Measurements from ENCODE around the gene PLXNB3. TPM values are rescaled to one million over a fixed set of nuclear protein-coding genes. Genes with fewer than 3 reads are reported as not detected.
A peak's percentile ranks its signal among the peaks of the same experiment; 100 is the strongest.
"Not testable (repeated sequence)": the region's sequence is repeated elsewhere in the genome, so short reads cannot be mapped to it uniquely, and the experiment has no call there.

The PLXNB3 gene
- total RNA-seq, 1 donor from 2014 or later, result 11.2 TPM

GRCh38 chrX:153794018-153794896 is 30.2 kb downstream of the PLXNB3 start, which contains the start of the genes IDH3G and SSR4:
IDH3G (minus strand) TSS chrX:153794375; CDS start chrX:153794326, 49 bp downstream.
SSR4 (plus strand) TSS chrX:153794668; CDS start chrX:153794688, 20 bp downstream.
- peak; percentile 96 for ATAC-seq

DNA sequence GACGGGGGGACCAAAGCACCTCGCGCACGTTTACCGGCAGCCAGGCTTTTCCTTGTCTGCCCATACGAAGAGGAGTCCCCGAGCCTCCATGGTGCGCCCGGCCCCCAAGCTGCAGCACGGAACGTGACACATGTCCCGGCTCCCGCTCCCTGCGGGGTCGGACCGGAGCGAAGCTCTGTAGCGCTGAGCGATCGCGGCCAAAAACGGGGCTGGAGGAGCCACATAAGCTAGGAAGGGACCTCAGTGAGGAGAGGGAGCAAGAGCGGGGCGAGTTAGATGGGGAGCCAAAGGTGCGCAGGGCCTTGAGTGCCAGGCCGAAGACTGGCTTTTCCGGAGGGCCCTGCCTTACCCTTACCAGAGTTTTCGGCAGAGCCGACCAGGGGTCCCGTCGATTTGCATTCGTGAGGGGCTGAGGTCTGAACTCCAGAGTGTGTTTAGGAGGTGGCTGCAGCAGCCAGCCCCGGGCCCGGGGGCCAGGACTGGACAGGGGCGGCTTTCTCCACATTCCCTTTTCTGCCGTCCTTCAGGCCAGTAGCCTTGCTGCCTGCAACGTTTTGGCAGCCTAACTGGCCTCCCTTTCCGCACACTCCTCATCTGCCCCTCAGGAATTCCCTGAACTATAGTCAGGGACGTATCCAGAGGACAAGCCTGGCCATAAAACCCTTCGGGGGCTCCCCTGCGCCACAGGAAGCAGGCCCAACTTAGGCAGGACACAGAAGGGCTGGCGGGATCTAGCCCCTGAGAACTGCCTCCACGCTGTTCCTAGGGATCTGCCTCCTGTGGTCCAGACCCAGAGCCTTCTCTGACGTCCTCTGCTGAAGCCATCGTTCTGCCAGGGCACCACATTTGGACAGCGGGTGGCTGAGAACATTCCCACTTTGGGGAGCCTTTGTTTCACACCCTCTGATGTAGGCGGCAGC is 31.1 kb downstream of the PLXNB3 start:
- peak; percentile 7 for ATAC-seq

DNA sequence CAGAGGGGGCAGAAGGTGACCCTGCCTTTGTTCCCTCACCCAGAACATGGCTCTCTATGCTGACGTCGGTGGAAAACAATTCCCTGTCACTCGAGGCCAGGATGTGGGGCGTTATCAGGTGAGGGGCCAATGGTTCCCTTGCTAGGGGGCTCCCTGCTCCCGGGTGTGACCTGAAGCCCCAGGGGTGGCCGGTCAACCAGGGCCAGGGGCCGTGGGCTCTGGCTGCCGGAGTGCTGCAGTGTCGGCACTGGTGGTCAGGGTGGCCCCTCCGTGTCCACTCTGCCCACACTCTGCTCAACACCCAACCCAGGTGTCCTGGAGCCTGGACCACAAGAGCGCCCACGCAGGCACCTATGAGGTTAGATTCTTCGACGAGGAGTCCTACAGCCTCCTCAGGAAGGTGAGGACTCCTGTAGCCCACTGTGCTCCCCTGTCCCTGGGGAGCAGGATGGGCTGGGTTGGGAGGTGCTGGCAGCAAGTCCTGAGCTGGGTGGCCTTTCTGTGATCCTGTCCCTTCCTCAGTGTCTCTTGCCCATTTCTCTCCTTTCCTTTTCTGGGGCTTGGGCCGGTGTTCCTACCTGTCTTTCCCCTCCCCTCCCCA is 33.5 kb downstream of the PLXNB3 start:
- no peak for ATAC-seq

DNA sequence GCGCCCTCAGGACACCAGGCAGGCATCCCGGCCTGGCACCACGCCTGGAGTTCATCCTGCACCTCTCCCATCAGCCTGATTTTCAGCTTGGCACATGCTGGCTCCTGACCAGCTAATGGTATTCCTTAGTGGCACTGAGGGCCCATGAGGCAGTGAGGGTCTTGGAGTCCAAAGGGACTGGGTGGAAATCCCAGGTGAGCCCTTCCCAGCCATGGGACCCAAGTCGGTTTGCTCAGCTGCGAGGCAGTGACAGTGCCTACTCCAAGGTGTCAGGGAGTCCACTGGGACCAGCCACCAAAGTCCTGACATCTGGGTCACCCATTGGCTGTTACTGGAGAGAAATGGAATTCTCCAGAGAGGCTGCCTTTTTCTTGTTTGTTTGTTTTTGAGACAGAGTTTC is 35.3 kb downstream of the PLXNB3 start:
- no peak for ATAC-seq

GRCh38 chrX:153800177-153800722 is 36.2 kb downstream of the PLXNB3 start:
- ATAC-seq, result no peak

DNA sequence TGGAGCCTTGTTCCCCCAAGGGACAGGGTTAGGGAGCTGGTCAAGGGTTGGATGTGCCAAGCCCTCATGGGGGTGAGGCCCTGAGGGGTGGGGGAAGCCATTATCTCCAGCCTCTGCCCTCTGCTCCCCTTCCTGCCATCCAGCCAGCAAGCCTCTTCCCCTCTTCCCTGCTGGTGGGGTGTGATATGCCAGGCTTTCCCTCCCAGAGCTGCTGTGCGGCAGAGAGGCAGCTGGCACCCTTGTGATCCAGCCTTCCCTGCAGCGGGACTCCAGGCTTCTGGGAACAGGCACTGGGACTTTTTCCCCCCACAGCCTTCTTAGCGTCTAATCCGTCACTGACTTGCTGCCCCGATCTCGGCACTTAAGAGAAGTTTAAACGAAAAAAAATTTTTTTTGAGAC is 36.7 kb downstream of the PLXNB3 start:
- no peak for ATAC-seq

DNA sequence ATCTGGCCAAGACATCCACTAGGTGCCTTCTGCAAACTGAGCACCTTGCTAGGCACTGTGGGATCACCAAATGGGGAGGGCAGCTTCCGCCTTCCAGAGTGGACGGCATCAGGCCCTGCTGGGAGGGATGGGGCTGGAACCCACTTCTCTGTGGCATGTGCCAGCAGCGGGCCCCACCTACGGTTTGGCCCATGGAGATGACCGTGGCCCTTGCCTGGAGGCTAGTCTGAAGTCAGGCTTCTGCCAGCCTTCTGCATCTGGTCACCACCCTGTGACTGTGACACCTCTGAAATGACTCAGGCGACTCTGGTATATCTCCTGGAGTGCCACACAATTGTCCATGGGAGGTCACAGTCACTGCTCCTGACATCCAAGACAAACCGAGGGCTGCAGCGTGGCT is 37.6 kb downstream of the PLXNB3 start:
- ATAC-seq, result no peak

GRCh38 chrX:153802513-153803045 is 38.5 kb downstream of the PLXNB3 start:
- no peak for ATAC-seq

DNA sequence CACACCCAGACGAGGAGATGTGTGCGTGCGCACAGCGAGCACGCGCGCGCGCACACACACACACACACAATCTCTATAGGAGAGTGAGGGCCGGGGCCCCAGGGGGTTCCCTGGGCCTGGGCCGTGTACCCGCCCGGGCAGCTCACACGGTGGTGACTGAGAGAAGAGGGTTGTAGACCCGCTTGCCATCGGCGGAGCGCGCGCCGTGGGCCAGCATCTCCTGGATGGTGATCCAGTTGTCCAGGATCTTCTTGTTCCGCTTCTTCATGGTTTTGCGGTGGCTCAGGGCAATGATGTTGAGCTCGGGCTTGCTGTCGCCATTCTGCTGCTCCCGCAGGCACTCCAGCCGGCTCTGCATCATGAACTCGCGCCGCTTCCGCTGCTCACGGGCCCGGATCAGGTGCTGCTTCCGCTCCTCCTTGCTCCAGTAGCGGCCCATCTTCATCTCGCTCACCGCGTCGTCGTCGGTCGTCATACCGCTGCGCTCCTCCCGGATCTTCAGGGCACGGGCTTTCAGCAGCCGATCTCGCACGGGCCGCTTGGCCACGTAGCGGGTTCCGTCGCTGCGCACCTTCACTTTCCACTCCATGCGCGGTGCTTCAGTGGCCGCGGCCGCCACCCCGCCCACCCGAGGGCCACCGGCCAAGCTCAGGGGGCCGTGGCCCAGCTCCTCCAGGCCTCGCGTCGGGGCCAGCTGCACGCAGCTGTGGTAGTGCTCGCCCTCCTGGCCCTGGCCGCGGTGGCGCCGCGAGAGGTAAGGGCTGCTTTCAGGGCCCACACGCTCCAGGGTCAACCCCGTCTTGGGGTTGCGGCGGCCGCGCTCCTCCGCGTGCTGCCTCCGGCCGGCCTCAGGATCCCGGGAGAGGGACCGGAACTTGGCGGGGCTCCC is 39.4 kb downstream of the PLXNB3 start:
- no peak for ATAC-seq

GRCh38 chrX:153804100-153804595 is 40.1 kb downstream of the PLXNB3 start:
- no peak for ATAC-seq

DNA sequence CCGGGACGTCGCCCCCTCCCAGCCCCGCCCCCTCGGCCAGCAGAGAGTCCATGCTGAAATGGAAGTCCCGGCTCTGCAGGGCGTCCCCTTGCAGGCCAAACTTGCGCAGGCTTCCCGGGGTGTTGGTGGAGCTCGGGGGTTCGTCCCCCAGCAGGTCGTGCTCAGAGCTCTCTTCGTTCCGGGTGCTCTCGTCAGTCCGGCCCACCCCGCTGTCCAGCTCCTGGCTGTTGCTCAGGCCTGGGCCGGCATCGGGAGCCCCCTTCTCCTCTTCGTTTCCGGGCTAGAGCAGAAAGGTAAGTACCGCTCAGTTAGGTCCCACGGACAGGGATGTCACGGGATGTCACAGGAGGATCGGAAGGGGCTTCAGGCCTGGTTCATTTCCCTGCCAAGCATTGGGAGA is 40.6 kb downstream of the PLXNB3 start:
- ATAC-seq, result no peak

DNA sequence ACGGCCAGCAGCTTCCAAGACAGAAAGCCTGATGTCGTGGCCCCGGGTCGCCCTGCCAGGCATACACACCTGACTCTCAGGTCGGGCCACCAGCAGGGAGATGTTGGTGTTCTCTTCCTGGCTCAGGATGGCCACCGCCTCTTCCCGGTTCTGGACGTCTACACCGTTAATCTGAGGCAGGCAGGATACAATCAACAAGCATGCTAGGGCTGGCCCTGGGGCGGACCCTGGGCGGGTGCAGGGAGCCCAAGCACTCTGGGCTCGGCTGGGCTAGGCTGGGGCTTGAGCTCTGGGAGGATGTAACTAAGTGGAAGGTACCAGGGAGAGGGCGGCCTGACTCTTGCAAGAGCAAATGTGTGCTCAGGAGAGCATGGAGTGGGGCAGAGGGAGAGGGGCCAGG is 41.4 kb downstream of the PLXNB3 start:
- ATAC-seq, result peak; percentile 82

- peak; percentile 81 for ATAC-seq
Observed at GRCh38 chrX:153806999-153807575, 43.0 kb downstream of the PLXNB3 start.

- ATAC-seq, result no peak
Observed at GRCh38 chrX:153807976-153808375, 43.9 kb downstream of the PLXNB3 start.

- no peak for ATAC-seq
Observed at GRCh38 chrX:153812220-153812619, 48.2 kb downstream of the PLXNB3 start.

GRCh38 chrX:153813161-153813560 is 49.1 kb downstream of the PLXNB3 start:
- ATAC-seq, result no peak

GRCh38 chrX:153814591-153815315 is 50.7 kb downstream of the PLXNB3 start:
- no peak for ATAC-seq

DNA sequence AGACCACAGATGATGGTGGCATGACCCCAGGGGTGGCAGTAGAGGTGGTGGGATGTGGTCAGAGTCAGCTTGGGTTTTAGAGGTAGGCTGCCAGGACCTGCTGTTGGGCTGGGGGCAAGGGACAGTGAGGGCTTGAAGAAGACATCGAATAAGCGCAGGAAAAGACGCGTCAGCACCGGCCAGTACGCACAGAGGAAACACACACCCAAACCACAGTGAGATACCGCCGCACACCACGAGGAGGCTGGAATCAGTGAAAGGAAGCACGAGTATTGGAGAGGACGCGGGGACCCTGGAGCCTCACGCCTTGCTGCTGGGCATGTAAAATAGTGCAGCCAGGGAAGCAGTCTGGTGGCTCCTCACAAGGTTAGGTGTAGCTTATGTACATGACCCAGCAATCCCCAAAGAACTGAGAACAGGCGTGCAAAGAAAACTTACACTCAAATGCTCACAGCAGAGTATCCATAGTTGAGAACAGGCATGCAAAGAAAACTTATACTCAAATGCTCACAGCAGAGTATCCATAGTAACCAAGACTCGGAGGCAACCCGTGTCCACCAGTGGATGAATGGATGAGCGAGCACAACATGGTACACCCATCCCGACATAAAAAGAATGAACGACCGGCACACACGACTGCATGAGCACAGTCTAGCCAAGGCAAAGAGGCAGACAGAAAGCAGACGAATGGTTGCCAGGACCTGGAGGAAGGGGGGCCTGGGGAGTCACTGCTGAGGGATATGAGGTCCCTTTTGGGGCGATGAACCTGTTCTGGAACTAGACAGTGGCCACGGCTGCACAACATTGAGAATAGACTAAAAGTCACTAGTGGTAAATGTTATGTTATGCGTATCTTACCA is 53.0 kb downstream of the PLXNB3 start:
- no peak for ATAC-seq

GRCh38 chrX:153818064-153818463 is 54.0 kb downstream of the PLXNB3 start:
- ATAC-seq, result not testable (repeated sequence)
